OCI-M1 (cell line): ENCODE data around the gene BRD3OS.

Source experiments
- DNase-seq: peaks from one replicate; lab custom pipeline; 2025; lab: John Stamatoyannopoulos, UW

BRD3OS gene

GRCh38 chr9:134004881-134005280 lies 20.4 kb upstream of the BRD3OS start:
- DNase-seq, result no peak

- DNase-seq, result no peak
Observed at GRCh38 chr9:134005381-134005780, 19.9 kb upstream of the BRD3OS start.

GRCh38 chr9:134007150-134007549 lies 18.1 kb upstream of the BRD3OS start:
- DNase-seq, result peak; percentile 18

- DNase-seq, result no peak
Observed at GRCh38 chr9:134007571-134007970, 17.7 kb upstream of the BRD3OS start.

- peak; percentile 82 for DNase-seq
Observed at GRCh38 chr9:134010310-134011173, 14.7 kb upstream of the BRD3OS start.

- no peak for DNase-seq
Observed at GRCh38 chr9:134011401-134011800, 13.9 kb upstream of the BRD3OS start.

GRCh38 chr9:134014946-134015345 lies 10.3 kb upstream of the BRD3OS start:
- DNase-seq, result no peak

GRCh38 chr9:134024214-134024792 lies 978 bp upstream of the BRD3OS start:
- no peak for DNase-seq

- DNase-seq, result peak; percentile 36
Observed at GRCh38 chr9:134025606-134026541, 593 bp downstream of the BRD3OS start.

- no peak for DNase-seq
Observed at GRCh38 chr9:134026581-134026980, 1.3 kb downstream of the BRD3OS start.

- no peak for DNase-seq
Observed at GRCh38 chr9:134026981-134027380, 1.7 kb downstream of the BRD3OS start.

- DNase-seq, result no peak
Observed at GRCh38 chr9:134027561-134027960, 2.3 kb downstream of the BRD3OS start.

- no peak for DNase-seq
Observed at GRCh38 chr9:134028076-134028475, 2.8 kb downstream of the BRD3OS start.

GRCh38 chr9:134028575-134029247 lies 3.4 kb downstream of the BRD3OS start:
- DNase-seq, result no peak

- DNase-seq, result no peak
Observed at GRCh38 chr9:134029248-134030226, 4.3 kb downstream of the BRD3OS start.

- DNase-seq, result no peak
Observed at GRCh38 chr9:134030821-134031470, 5.7 kb downstream of the BRD3OS start.

GRCh38 chr9:134031783-134032182 lies 6.5 kb downstream of the BRD3OS start:
- no peak for DNase-seq

GRCh38 chr9:134032456-134033222 lies 7.4 kb downstream of the BRD3OS start:
- no peak for DNase-seq

GRCh38 chr9:134033516-134034214 lies 8.4 kb downstream of the BRD3OS start:
- no peak for DNase-seq
